GM18517 (cell line): ENCODE results near the gene PTPRM.
A peak's percentile ranks its signal among the peaks of the same experiment; 100 is the strongest.

ENCODE experiments used
- ATAC-seq: cut with Tn5 transposase; IDR thresholded peaks from one replicate; pipeline ENCODE4 v1.9.1; 2021; ENCODE audit warnings: mild to moderate bottlenecking, moderate library complexity; ENCODE audit not compliant: unreplicated experiment

Gene PTPRM

GRCh38 chr18:7567474-7568425 lies 634 bp downstream of the PTPRM start:
- peak; percentile 10 for ATAC-seq

GRCh38 chr18:7568426-7568825 lies 1.3 kb downstream of the PTPRM start:
- ATAC-seq, result no peak

GRCh38 chr18:7571626-7572025 lies 4.5 kb downstream of the PTPRM start:
- no peak for ATAC-seq

- ATAC-seq, result no peak
These were observed 5.7 kb downstream of the PTPRM start for GRCh38 chr18:7572822-7573221.

GRCh38 chr18:7575465-7576028 lies 8.4 kb downstream of the PTPRM start:
- ATAC-seq, result no peak

GRCh38 chr18:7576077-7576476 lies 9.0 kb downstream of the PTPRM start:
- ATAC-seq, result no peak

GRCh38 chr18:7576685-7577084 lies 9.6 kb downstream of the PTPRM start:
- ATAC-seq, result no peak

- no peak for ATAC-seq
These were observed 10.6 kb downstream of the PTPRM start for GRCh38 chr18:7577706-7578105.

GRCh38 chr18:7579176-7579917 lies 12.2 kb downstream of the PTPRM start:
- no peak for ATAC-seq

- no peak for ATAC-seq
These were observed 12.9 kb downstream of the PTPRM start for GRCh38 chr18:7579918-7580542.

- ATAC-seq, result no peak
These were observed 17.6 kb downstream of the PTPRM start for GRCh38 chr18:7584646-7585275.

GRCh38 chr18:7585276-7585670 lies 18.2 kb downstream of the PTPRM start:
- no peak for ATAC-seq

GRCh38 chr18:7586379-7586778 lies 19.3 kb downstream of the PTPRM start:
- ATAC-seq, result no peak

GRCh38 chr18:7590826-7591560 lies 23.9 kb downstream of the PTPRM start:
- no peak for ATAC-seq

- ATAC-seq, result no peak
These were observed 25.4 kb downstream of the PTPRM start for GRCh38 chr18:7592305-7593071.

GRCh38 chr18:7593218-7593819 lies 26.2 kb downstream of the PTPRM start:
- ATAC-seq, result no peak

GRCh38 chr18:7596147-7596546 lies 29.0 kb downstream of the PTPRM start:
- ATAC-seq, result no peak

GRCh38 chr18:7597500-7597899 lies 30.4 kb downstream of the PTPRM start:
- ATAC-seq, result no peak
